Testis (tissue), 2 donors: ENCODE measurements around the gene STARD7.

Source experiments
- CTCF ChIP-seq, 3 experiments: fragments of 450-650 bp in 2 of 3; fragments of 200-600 bp in 1 of 3; sonication (generic) in 1 of 3; IDR thresholded peaks; one replicate each; pipeline ENCODE4 v1.5.1; 2016 to 2019; ENCODE audit warnings: antibody characterized with exemption in 3 of 3, mild to moderate bottlenecking in 2 of 3, moderate library complexity in 1 of 3
- POLR2A ChIP-seq: fragments of 450-650 bp; IDR thresholded peaks from one replicate; pipeline ENCODE4 v1.6.1; 2017; ENCODE audit warnings: antibody characterized with exemption, mild to moderate bottlenecking, moderate library complexity

- TF ChIP-seq POLR2A (no peak), CTCF (IDR thresholded peaks at IDR 0.05) (no peak)
Observed at GRCh38 chr2:96163768-96164429, 44.7 kb downstream of the STARD7 start.
